ENCODE results near the gene KCTD3. TPM values are rescaled to one million over a fixed set of nuclear protein-coding genes. Genes with fewer than 3 reads are reported as not detected.

Gene KCTD3
- total RNA-seq, 1 donor from 2014 or later = 57.9 TPM

DNA sequence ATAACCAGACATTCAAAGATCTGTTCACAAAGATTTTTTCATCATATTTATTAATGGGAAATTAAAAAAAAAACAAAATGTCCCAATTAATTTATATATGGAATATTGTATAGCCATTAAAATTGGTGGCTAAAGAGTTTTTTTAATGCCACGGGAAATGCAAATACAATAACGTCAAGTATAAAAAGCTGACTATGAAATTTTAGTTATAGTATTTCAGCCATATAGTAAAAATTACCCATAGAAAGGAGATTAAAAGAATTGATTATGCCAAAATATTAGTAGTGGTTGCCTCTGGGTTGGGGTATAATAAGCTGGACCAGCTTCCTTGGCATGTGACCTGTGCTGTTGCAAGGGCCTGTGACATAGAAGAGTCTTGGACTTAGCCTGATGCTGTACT, 78.8 kb downstream of the KCTD3 start:
- Mint-ChIP-seq H3K4me3 (no peak overlapping the region), H3K4me1 (no peaks in the 10 kb centered on the region), H3K27ac (ENCODE audit: unreplicated experiment) (no peak overlapping the region), H3K9me3 (no peaks in the 10 kb centered on the region), H3K27me3 (ENCODE audit: low read depth) (no peaks in the 10 kb centered on the region), H3K36me3 (ENCODE audit: low read depth) (no peaks in the 10 kb centered on the region)
- DNase-seq (ENCODE audit: low read depth, low spot score) = no peak
- TF ChIP-seq, protein P1, sequence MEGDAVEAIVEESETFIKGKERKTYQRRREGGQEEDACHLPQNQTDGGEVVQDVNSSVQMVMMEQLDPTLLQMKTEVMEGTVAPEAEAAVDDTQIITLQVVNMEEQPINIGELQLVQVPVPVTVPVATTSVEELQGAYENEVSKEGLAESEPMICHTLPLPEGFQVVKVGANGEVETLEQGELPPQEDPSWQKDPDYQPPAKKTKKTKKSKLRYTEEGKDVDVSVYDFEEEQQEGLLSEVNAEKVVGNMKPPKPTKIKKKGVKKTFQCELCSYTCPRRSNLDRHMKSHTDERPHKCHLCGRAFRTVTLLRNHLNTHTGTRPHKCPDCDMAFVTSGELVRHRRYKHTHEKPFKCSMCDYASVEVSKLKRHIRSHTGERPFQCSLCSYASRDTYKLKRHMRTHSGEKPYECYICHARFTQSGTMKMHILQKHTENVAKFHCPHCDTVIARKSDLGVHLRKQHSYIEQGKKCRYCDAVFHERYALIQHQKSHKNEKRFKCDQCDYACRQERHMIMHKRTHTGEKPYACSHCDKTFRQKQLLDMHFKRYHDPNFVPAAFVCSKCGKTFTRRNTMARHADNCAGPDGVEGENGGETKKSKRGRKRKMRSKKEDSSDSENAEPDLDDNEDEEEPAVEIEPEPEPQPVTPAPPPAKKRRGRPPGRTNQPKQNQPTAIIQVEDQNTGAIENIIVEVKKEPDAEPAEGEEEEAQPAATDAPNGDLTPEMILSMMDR (conservative IDR thresholded peaks at IDR 0.05) = no peak

DNA sequence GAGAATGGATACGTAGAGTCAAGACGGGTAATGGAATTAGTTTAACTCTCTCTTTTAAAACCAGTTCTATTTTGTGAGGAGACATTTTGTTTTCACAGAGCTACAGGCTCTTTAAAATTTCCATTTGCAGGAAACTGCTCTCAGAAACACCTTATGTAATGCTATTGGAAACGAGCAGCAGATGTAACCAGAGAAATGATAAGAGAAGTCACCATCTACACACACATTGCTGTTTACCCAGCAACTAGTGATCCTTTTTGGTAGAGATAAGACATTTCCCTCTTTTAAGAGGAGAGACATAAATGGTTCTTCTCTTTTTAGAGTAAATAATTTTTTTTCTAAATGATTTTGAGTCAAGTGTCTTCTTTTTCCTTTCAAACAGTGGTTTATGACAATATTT, 80.6 kb downstream of the KCTD3 start:
- no peaks in the 10 kb centered on the region for H3K9me3 Mint-ChIP-seq
- no peaks in the 10 kb centered on the region for H3K27me3 Mint-ChIP-seq (ENCODE audit: low read depth)
- no peak for DNase-seq (ENCODE audit: low read depth, low spot score)
- no peaks in the 10 kb centered on the region for H3K36me3 Mint-ChIP-seq (ENCODE audit: low read depth)
- TF ChIP-seq, protein P1 (conservative IDR thresholded peaks at IDR 0.05) = no peak
- no peaks in the 10 kb centered on the region for H3K4me1 Mint-ChIP-seq
- H3K4me3 Mint-ChIP-seq = no peak overlapping the region
- H3K27ac Mint-ChIP-seq (ENCODE audit: unreplicated experiment) = no peak overlapping the region

- Mint-ChIP-seq H3K27ac (ENCODE audit: unreplicated experiment) (no peak overlapping the region), H3K4me1 (no peaks in the 10 kb centered on the region), H3K27me3 (ENCODE audit: low read depth) (no peaks in the 10 kb centered on the region), H3K4me3 (no peak overlapping the region), H3K36me3 (ENCODE audit: low read depth) (no peaks in the 10 kb centered on the region), H3K9me3 (no peaks in the 10 kb centered on the region)
- TF ChIP-seq, protein P1 (conservative IDR thresholded peaks at IDR 0.05) = no peak
- no peak for DNase-seq (ENCODE audit: low read depth, low spot score)
Observed at GRCh38 chr1:215648957-215649356, 81.9 kb downstream of the KCTD3 start.

DNA sequence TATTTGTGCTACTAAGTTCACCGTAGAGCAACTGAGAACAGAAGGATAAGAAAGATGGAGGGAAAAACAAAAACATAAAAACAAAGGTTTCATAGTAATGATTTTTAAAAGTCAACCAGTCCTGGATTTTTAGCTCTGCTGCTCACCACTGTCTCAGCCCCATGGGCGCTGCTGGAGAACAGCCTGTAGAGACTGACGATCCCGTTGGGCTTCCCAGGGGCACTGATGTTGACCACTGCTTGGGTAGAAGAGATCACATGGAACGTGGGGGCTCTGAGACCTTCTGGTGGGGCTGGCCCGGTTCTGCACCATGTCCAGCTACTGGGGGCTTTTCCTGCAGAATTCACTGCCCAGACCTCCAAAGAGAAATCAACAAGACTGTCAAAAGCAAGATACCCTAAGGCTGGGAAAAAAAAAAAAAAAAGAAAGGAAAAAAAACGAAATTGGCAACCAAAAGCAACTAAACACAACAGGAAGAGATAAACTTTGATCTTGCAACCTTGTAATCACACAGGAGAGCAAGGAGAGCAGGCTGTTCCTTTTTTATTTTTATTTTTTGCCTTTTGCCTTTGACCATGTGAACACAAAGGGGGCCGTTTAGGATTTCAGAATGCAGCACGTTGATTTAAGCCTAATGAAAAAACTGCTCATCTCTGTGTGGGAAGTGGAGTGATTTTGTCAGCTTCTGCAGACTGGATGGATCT, 83.5 kb downstream of the KCTD3 start:
- Mint-ChIP-seq H3K36me3 (ENCODE audit: low read depth) (no peaks in the 10 kb centered on the region), H3K27ac (ENCODE audit: unreplicated experiment) (no peak overlapping the region), H3K4me3 (no peak overlapping the region), H3K27me3 (ENCODE audit: low read depth) (no peaks in the 10 kb centered on the region), H3K4me1 (no peaks in the 10 kb centered on the region), H3K9me3 (no peaks in the 10 kb centered on the region)
- no peak for DNase-seq (ENCODE audit: low read depth, low spot score)
- TF ChIP-seq, protein P1 (conservative IDR thresholded peaks at IDR 0.05) = no peak

- H3K9me3 Mint-ChIP-seq = no peaks in the 10 kb centered on the region
- H3K4me3 Mint-ChIP-seq = no peak overlapping the region
- no peaks in the 10 kb centered on the region for H3K36me3 Mint-ChIP-seq (ENCODE audit: low read depth)
- H3K4me1 Mint-ChIP-seq = no peaks in the 10 kb centered on the region
- DNase-seq (ENCODE audit: low read depth, low spot score) = no peak
- H3K27ac Mint-ChIP-seq (ENCODE audit: unreplicated experiment) = no peak overlapping the region
- TF ChIP-seq, protein P1 (conservative IDR thresholded peaks at IDR 0.05) = no peak
- H3K27me3 Mint-ChIP-seq (ENCODE audit: low read depth) = no peaks in the 10 kb centered on the region
Observed at GRCh38 chr1:215651867-215652266, 84.8 kb downstream of the KCTD3 start.
